Breast epithelium (tissue), 3 donors: ENCODE results near the gene CHD5.

Source experiments
- POLR2A ChIP-seq: fragments of 450-650 bp; IDR thresholded peaks from one replicate; pipeline ENCODE4 v1.6.1; 2016; ENCODE audit warnings: antibody characterized with exemption, mild to moderate bottlenecking, moderate library complexity
- POLR2AphosphoS5 ChIP-seq, 3 donors: sonication (generic); formaldehyde crosslinking; IDR thresholded peaks; one replicate each; pipeline ENCODE4 v1.6.1; 2017; ENCODE audit warnings: antibody characterized with exemption in 3 of 3
- TF ChIP-seq, protein P1 (sequence below), 3 donors: fragments of 450-650 bp; IDR thresholded peaks; one replicate each; pipeline ENCODE4 v1.5.1; 2016 to 2017; ENCODE audit warnings: antibody characterized with exemption in 3 of 3, mild to moderate bottlenecking in 3 of 3, moderate library complexity in 3 of 3

DNA sequence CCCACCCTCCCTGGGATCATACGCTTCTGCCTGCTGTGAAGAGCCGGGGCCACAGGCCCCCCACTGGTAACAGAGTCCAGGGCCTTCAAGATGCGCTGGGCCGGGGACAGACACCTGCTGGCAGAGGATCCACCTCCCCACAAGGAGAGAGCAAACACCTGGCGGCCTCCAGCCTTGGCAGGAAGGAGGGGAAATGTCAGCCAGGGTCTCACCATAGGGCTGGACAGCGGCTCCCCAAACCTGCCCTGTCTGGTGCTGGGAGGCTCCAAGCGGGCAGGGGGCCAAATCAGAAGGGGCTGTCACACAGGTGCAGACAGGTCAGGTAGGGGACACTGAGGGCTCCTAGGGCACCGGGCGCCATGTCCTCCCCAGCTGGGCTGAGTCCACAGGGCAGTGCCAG is 75.5 kb downstream of the CHD5 start:
- TF ChIP-seq, protein P1, sequence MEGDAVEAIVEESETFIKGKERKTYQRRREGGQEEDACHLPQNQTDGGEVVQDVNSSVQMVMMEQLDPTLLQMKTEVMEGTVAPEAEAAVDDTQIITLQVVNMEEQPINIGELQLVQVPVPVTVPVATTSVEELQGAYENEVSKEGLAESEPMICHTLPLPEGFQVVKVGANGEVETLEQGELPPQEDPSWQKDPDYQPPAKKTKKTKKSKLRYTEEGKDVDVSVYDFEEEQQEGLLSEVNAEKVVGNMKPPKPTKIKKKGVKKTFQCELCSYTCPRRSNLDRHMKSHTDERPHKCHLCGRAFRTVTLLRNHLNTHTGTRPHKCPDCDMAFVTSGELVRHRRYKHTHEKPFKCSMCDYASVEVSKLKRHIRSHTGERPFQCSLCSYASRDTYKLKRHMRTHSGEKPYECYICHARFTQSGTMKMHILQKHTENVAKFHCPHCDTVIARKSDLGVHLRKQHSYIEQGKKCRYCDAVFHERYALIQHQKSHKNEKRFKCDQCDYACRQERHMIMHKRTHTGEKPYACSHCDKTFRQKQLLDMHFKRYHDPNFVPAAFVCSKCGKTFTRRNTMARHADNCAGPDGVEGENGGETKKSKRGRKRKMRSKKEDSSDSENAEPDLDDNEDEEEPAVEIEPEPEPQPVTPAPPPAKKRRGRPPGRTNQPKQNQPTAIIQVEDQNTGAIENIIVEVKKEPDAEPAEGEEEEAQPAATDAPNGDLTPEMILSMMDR (IDR thresholded peaks at IDR 0.05) = no peak
- TF ChIP-seq POLR2AphosphoS5 (IDR thresholded peaks at IDR 0.05) (no peak), POLR2A (no peak)
